CD14-positive monocyte (primary cell): Measurements from ENCODE around the gene NOL6. TPM values are rescaled to one million over a fixed set of nuclear protein-coding genes. Genes with fewer than 3 reads are reported as not detected.

ENCODE experiments used
- DNase-seq, 3 donors: peaks; one replicate each; pipeline ENCODE4 v3.0.0-alpha.2; 2011 to 2022
- H2AFZ ChIP-seq: 2 replicates; pipeline ENCODE4 v1.6.0; 2012; ENCODE audit warnings: mild to moderate bottlenecking, low read depth, low read length, inconsistent platforms; ENCODE audit not compliant: insufficient read depth, poor library complexity, severe bottlenecking
- H3K27ac ChIP-seq, 2 donors: 1 replicate in 1 of 2; 2 replicates in 1 of 2; pipeline ENCODE4 v1.5.1; 2012 to 2013; ENCODE audit warnings: low read length in 2 of 2, control low read depth in 1 of 2, inconsistent platforms in 1 of 2, low read depth in 1 of 2, mild to moderate bottlenecking in 1 of 2
- H3K27me3 ChIP-seq, 2 donors: one replicate each; pipeline versions ENCODE4 v1.6.0 to v1.6.1; 2011 to 2013; ENCODE audit warnings: low read length in 2 of 2; ENCODE audit not compliant: control insufficient read depth in 2 of 2, insufficient read depth in 2 of 2
- H3K36me3 ChIP-seq, 2 donors: replicated peaks in 1 of 2; 1 replicate in 1 of 2; 2 replicates in 1 of 2; pipeline versions ENCODE4 v1.5.1 to v1.6.1; 2012 to 2013; ENCODE audit warnings: low read length in 2 of 2, control low read depth in 1 of 2, inconsistent platforms in 1 of 2, mild to moderate bottlenecking in 1 of 2; ENCODE audit not compliant: insufficient read depth in 2 of 2, control insufficient read depth in 1 of 2
- H3K4me1 ChIP-seq, 2 donors: 1 replicate in 1 of 2; 2 replicates in 1 of 2; pipeline versions ENCODE4 v1.5.1 to v1.6.1; 2012 to 2013; ENCODE audit warnings: low read length in 2 of 2, control low read depth in 1 of 2, inconsistent platforms in 1 of 2, mild to moderate bottlenecking in 1 of 2, moderate library complexity in 1 of 2; ENCODE audit not compliant: insufficient read depth in 2 of 2, control insufficient read depth in 1 of 2
- H3K4me2 ChIP-seq: replicated peaks from 2 replicates; pipeline ENCODE3; 2012; ENCODE audit warnings: low read length, moderate library complexity, mild to moderate bottlenecking; ENCODE audit not compliant: poor library complexity, severe bottlenecking; ENCODE audit errors: extremely low read depth
- H3K4me3 ChIP-seq, 3 experiments: fragments of 200-600 bp in 1 of 3; sonication (generic) in 1 of 3; replicated peaks in 1 of 3; 1 replicate in 2 of 3; 2 replicates in 1 of 3; pipeline ENCODE4 v1.5.1; 2011 to 2013; ENCODE audit warnings: low read length in 3 of 3, mild to moderate bottlenecking in 3 of 3, control low read depth in 2 of 3, low read depth in 2 of 3, inconsistent platforms in 1 of 3, moderate library complexity in 1 of 3
- H3K79me2 ChIP-seq: 2 replicates; pipeline ENCODE4 v1.6.0; 2012; ENCODE audit warnings: mild to moderate bottlenecking, control low read depth, inconsistent platforms, low read length, moderate library complexity; ENCODE audit not compliant: insufficient read depth
- H3K9ac ChIP-seq: 2 replicates; pipeline ENCODE4 v1.6.0; 2017; ENCODE audit warnings: low read length, mild to moderate bottlenecking; ENCODE audit not compliant: insufficient read depth, poor library complexity, severe bottlenecking
- H3K9me3 ChIP-seq, 2 donors: replicated peaks in 1 of 2; 1 replicate in 1 of 2; 2 replicates in 1 of 2; pipeline versions ENCODE4 v1.5.1 to v1.6.1; 2012 to 2013; ENCODE audit warnings: low read length in 2 of 2, control low read depth in 1 of 2; ENCODE audit not compliant: control insufficient read depth in 1 of 2, insufficient read depth in 1 of 2
- H4K20me1 ChIP-seq: 2 replicates; pipeline ENCODE4 v1.6.0; 2012; ENCODE audit warnings: mild to moderate bottlenecking, low read length, control low read depth, moderate library complexity; ENCODE audit not compliant: insufficient read depth
- H3K27ac Mint-ChIP-seq, 7 donors: one replicate each; pipeline ENCODE4 v1.8.0; 2020; ENCODE audit warnings: mild to moderate bottlenecking in 7 of 7, mixed read lengths in 7 of 7, moderate library complexity in 6 of 7, inconsistent platforms in 2 of 7
- H3K27me3 Mint-ChIP-seq, 3 donors: one replicate each; pipeline ENCODE4 v1.8.0; 2021 to 2022; ENCODE audit warnings: low read depth in 3 of 3, mild to moderate bottlenecking in 3 of 3, mixed read lengths in 3 of 3, moderate library complexity in 3 of 3, inconsistent platforms in 1 of 3
- H3K36me3 Mint-ChIP-seq, 2 donors: one replicate each; pipeline ENCODE4 v1.8.0; 2020; ENCODE audit warnings: mixed read lengths in 2 of 2, inconsistent platforms in 1 of 2, mild to moderate bottlenecking in 1 of 2
- H3K4me1 Mint-ChIP-seq: one replicate; pipeline ENCODE4 v1.8.0; 2020; ENCODE audit warnings: mild to moderate bottlenecking, mixed read lengths
- H3K4me3 Mint-ChIP-seq, 2 donors: one replicate each; pipeline ENCODE4 v1.8.0; 2020; ENCODE audit warnings: mild to moderate bottlenecking in 2 of 2, mixed read lengths in 2 of 2, moderate library complexity in 1 of 2
- H3K9me3 Mint-ChIP-seq, 7 donors: one replicate each; pipeline ENCODE4 v1.8.0; 2020 to 2022; ENCODE audit warnings: mixed read lengths in 7 of 7, mild to moderate bottlenecking in 6 of 7, moderate library complexity in 6 of 7, inconsistent platforms in 2 of 7
- WGBS: methylation state at CpG from one replicate; pipeline ENCODE4 v1.1.5; 2013; ENCODE audit warnings: missing lambda C conversion rate; ENCODE audit not compliant: insufficient coverage; 5-methylcytosine and 5-hydroxymethylcytosine counted together
- intact Hi-C, 2 donors: fragments of 100-400 bp; cut with micrococcal nuclease; formaldehyde crosslinking; loops; one replicate each; pipeline versions ENCODE4 v1.15.0 to v1.15.1; 2023
- polyA plus RNA-seq, 3 donors: library from polyadenylated mRNA; depleted of rRNA in 1 of 3; unstranded in 2 of 3; stranded (reverse) in 1 of 3; fragments of 300-500 nt in 2 of 3; fragments of >200 nt in 1 of 3; fragmentation: Illumina TruSeq in 2 of 3; gene quantifications; 1 replicate in 2 of 3; 2 replicates in 1 of 3; pipeline ENCODE4 v1.2.3, GENCODE V29; 2012 to 2021
- TF ChIP-seq, protein P1 (sequence below): fragments of 200-600 bp; IDR thresholded peaks from one replicate; pipeline ENCODE4 v1.8.0; 2022; ENCODE audit warnings: antibody characterized with exemption, mild to moderate bottlenecking

Gene NOL6
- polyA plus RNA-seq, 3 donors: 4.6 to 21.9 (median 10.1) TPM

DNA sequence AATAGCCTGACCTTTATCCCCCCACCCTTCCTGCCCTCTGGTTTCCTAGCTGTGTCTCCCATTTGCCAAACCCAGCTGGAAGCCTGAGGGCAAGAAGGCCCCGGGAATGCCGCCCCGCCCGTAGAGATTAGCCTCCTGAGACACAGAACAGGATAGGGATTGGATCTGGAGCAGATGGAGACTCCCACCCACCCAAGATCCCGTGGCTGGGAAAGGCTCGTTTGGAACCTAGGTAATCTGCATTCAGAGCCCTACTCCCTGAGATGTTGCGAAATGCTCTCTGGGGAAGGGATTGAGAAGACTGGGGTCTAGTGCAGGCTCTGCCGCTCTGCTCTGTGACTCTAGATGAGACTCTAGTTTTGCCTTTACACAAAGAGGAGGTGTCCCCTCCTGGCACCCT is 37.3 kb downstream of the NOL6 start:
- Histone ChIP-seq H3K9ac (no peak overlapping the region), H3K27me3 (no peaks in the 10 kb centered on the region), H3K79me2 (no peaks in the 10 kb centered on the region), H3K4me3 (no peak overlapping the region), H3K4me1 (no peaks in the 10 kb centered on the region), H3K27ac (no peak overlapping the region), H3K9me3 (no peaks in the 10 kb centered on the region), H3K36me3 (no peaks in the 10 kb centered on the region), H2AFZ (no peak overlapping the region), H3K4me2 (no peak overlapping the region), H4K20me1 (no peaks in the 10 kb centered on the region)
- Mint-ChIP-seq H3K9me3 (peaks cover 0 to 2% (median 0%) of the 10 kb centered on the region in 7 donors), H3K27ac (no peak overlapping the region), H3K4me3 (no peak overlapping the region), H3K27me3 (peaks cover 3 to 6% (median 3%) of the 10 kb centered on the region in 3 donors), H3K36me3 (no peaks in the 10 kb centered on the region), H3K4me1 (no peaks in the 10 kb centered on the region)
- DNase-seq: no peak
- TF ChIP-seq, protein P1, sequence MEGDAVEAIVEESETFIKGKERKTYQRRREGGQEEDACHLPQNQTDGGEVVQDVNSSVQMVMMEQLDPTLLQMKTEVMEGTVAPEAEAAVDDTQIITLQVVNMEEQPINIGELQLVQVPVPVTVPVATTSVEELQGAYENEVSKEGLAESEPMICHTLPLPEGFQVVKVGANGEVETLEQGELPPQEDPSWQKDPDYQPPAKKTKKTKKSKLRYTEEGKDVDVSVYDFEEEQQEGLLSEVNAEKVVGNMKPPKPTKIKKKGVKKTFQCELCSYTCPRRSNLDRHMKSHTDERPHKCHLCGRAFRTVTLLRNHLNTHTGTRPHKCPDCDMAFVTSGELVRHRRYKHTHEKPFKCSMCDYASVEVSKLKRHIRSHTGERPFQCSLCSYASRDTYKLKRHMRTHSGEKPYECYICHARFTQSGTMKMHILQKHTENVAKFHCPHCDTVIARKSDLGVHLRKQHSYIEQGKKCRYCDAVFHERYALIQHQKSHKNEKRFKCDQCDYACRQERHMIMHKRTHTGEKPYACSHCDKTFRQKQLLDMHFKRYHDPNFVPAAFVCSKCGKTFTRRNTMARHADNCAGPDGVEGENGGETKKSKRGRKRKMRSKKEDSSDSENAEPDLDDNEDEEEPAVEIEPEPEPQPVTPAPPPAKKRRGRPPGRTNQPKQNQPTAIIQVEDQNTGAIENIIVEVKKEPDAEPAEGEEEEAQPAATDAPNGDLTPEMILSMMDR: no peak
- 88% methylated on average over 1 of the region's 8 CpGs for WGBS
- intact Hi-C loops: no loop called here

DNA sequence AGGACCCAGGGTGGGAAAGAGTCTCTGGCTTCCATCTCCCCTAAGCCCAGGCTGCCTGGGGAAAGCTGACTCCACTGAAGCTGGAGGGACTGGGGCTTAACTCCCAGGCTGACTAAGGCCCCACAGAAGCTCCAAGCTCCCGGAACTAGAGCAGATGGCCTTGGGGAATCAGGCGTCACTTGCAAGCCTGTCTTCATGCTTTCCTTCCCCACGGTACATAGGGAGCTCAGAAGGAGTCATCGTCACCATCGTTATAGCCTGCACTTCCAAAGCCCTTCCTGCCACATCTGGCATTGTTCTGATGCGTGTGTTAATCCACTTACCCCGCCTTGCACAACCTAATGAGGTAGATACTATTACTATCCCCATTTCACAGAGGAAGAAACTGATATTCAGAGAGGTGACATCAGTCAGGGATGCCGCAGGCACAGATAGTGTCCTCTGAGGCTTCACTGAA is 37.9 kb downstream of the NOL6 start:
- no peaks in the 10 kb centered on the region for H3K4me1 Mint-ChIP-seq
- Histone ChIP-seq H3K4me2 (no peak overlapping the region), H3K27ac (no peak overlapping the region), H3K4me3 (no peak overlapping the region), H3K36me3 (no peaks in the 10 kb centered on the region), H3K79me2 (no peaks in the 10 kb centered on the region), H3K9me3 (no peaks in the 10 kb centered on the region), H3K27me3 (no peaks in the 10 kb centered on the region), H2AFZ (no peak overlapping the region), H4K20me1 (no peaks in the 10 kb centered on the region), H3K9ac (no peak overlapping the region), H3K4me1 (no peaks in the 10 kb centered on the region)
- no peak for DNase-seq
- TF ChIP-seq, protein P1: no peak
- H3K36me3 Mint-ChIP-seq: no peaks in the 10 kb centered on the region
- H3K27me3 Mint-ChIP-seq: peaks cover 3 to 7% (median 3%) of the 10 kb centered on the region in 3 donors
- intact Hi-C loops: no loop called here
- no peak overlapping the region for H3K27ac Mint-ChIP-seq
- H3K9me3 Mint-ChIP-seq: peaks cover 0 to 3% (median 0%) of the 10 kb centered on the region in 7 donors
- 95% methylated on average over 6 of the region's 8 CpGs for WGBS
- no peak overlapping the region for H3K4me3 Mint-ChIP-seq
